Left kidney (tissue), 2 donors: ENCODE measurements around the gene ARCN1. TPM values are rescaled to one million over a fixed set of nuclear protein-coding genes. Genes with fewer than 3 reads are reported as not detected.

ENCODE experiments used
- DNase-seq: peaks from one replicate; pipeline ENCODE4 v3.0.0-alpha.2; 2013
- polyA plus RNA-seq: library from polyadenylated mRNA; unstranded; fragments of 120-200 nt; gene quantifications from one replicate; pipeline ENCODE4 v1.2.1, GENCODE V29; 2013; ENCODE audit not compliant: insufficient read length

Gene ARCN1
- polyA plus RNA-seq, 1 donor = 191 TPM

DNA sequence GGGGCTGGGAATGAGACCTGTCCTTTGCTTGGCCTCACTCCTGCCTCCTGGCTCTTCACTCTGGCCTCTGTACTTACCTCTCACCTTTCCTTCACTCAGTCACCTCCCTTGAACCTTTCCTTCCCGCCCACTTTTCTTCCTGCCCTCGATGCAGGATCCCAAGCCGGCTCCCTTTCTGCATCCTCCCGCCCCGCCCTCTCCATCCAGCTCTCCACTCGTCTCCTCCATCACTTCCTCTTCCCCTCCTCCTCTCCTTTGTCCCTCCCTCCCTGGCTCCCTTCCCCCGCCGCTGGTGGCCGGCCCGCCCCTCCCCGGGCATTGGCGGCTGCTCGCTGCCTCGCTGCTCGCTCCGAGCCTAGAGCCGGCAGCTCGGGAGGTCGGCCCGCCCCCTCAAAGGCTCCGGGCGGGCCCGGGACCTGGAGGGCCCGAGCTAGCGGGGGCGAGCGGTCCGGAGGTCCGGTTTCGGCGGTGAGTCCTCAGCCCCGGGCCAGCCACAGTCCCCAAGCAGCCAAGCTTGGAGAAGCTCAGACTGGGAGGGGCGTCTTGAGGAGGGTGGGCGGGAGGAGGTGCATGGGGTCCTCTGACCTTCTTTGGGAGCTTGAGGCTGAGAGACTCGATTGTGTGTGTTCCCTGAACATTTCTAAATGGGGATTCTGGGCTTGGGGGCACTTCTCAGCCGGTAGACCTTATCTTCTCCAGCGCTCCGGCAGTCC lies 49.0 kb downstream of the ARCN1 start:
- DNase-seq = peak; percentile 87

GRCh38 chr11:118621784-118622375 lies 49.7 kb downstream of the ARCN1 start:
- no peak for DNase-seq

- DNase-seq = no peak
These were observed 50.4 kb downstream of the ARCN1 start for GRCh38 chr11:118622376-118623268.

DNA sequence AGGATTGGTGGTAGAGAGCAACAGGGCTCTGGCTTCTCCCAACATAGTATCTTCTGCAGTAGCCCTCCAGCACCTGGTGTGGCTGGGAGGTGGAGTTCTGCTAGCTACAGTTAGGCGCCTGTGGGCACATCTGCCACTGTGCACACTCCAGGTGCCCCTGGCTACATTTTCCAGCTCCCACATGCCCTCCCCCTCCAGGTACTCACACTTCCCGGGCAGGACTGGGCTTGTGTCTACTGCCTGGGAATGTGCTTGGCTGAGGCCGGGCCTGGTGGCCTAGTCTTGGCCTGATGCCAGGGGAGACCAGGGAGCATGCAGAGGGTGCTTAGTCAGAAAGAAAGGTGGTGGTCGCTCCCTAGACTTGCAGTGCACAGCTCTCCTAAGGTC lies 51.1 kb downstream of the ARCN1 start:
- DNase-seq = no peak

- no peak for DNase-seq
These were observed 53.0 kb downstream of the ARCN1 start for GRCh38 chr11:118625036-118625690.

GRCh38 chr11:118625976-118626375 lies 53.8 kb downstream of the ARCN1 start:
- no peak for DNase-seq

GRCh38 chr11:118627566-118627965 lies 55.4 kb downstream of the ARCN1 start:
- no peak for DNase-seq

- no peak for DNase-seq
These were observed 55.8 kb downstream of the ARCN1 start for GRCh38 chr11:118628031-118628430.

GRCh38 chr11:118628432-118628831 lies 56.2 kb downstream of the ARCN1 start:
- no peak for DNase-seq

GRCh38 chr11:118628861-118629549 lies 56.8 kb downstream of the ARCN1 start:
- no peak for DNase-seq

GRCh38 chr11:118629761-118630661 lies 57.8 kb downstream of the ARCN1 start:
- no peak for DNase-seq

DNA sequence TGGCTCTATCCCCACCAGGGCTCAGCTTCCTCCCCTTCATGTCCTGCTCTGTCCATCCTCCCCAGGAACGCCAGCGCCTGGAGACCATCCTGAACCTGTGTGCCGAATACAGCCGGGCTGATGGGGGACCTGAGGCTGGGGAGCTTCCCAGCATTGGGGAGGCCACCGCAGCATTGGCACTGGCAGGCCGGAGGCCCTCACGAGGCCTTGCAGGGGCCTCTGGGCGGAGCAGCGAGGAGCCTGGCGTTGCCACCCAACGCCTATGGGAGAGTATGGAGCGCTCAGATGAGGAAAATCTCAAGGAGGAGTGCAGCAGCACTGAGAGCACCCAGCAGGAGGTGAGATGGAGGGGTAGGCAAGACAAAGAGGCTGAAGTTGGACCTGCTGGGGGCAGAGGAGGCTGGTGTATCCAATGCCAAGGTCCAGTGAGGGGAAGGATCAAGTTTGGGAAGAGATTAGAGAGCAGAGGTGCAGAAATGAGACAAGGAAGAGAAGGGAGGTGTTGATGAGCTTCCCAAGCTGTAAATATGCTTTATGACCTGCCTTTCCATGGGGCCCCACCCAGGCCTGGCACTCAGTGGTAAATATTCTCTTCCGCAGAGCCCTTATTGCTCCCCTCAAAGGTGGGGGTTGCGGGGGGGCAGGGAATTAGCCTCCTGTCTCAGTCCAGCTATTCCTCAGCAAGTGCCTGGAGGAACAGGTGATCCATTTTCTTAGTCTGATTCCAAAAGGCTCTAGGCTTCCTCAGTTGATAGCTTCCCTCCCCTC lies 59.1 kb downstream of the ARCN1 start:
- no peak for DNase-seq

DNA sequence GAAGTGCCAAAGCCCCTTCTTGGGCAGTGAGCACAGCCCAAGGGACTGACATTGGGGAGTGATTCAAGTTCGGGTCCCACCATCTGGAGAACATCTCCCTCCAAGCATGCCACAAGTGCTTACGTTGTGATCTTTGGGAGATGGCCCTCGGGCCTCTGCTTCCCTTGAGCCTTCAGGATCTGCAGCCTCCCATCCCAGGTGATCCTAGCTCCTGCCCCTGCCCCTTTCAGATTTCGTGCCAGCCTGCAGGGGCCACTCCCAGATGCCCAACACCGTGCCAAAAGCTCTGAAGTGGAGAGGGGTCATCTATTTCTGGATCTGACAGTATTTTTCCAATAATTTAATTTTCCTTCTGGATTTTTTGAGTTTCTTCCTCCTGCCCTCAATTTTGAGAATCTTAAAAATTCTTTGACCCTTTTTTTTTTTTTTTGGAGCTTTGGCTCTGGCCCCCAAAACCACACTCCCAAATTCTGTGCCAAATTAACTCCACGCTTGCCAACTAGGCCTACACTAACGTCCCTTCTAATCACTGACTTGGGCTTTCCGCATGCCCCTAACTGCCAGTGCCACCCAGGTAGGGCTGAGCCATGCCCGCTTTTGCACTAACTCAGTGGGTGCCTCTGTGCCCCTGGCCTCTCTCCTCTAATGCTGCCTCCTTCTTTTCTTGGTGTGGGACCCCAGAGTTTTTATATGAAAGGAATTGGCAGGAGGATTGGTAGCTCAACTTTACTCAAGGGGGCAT lies 60.5 kb downstream of the ARCN1 start:
- no peak for DNase-seq

GRCh38 chr11:118633319-118633690 lies 61.1 kb downstream of the ARCN1 start:
- no peak for DNase-seq

DNA sequence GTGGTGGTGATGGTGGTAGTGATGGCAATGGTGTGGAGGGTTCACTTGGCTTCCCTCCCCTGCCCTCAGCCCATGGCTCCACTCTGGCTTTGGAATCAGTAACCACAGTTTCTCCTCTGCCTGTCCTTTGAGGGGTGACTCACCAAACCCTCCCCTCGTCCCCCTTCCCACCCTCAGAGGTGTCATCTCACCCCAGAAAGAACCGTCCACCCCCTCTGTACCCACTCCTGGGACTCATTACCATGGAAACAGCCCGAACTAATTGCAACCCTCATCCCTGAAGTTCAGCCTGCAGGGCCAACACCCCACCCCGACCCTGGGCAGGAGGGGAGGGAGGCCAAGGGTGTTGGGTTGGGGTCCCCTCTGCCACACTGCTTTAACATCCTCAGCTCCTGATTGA lies 61.8 kb downstream of the ARCN1 start:
- no peak for DNase-seq

DNA sequence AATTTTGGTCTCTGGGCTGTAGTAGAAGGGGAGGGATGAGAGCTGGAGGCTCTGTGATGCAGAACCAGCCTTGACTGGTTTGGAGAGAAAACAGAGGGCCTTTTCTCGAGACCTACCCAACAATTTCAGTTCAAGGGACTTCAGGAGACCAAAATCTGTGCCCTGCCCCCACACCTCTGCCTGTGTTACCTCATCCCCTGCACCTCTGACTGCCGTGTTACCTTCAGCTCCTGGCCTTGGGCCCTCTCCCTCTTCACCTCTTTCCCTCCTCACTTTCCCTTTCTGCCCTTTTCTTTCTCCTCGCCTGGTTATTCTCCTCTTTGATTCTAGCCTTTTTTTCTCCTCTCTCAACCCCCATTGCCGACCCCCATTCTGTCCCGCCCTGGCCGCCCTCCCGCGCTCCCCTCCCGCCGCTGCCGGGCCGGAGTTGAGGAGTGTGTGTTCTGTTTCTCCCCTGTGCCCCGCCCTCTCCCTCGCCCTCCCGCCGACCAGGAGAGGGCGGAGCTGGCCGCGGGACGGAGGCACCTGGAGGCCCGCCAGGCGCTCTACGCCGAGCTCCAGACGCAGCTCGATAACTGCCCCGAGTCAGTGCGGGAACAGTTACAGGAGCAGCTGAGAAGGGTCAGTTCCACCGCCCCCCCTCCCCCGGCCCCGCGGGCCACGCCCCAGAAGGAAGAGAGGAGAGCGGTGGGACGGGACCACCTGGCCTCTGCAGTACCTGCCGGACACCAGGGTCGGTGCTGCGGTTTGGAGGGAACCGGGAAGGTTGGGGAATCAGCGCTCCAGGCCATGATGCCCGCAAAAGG lies 62.4 kb downstream of the ARCN1 start:
- DNase-seq = peak; percentile 78

DNA sequence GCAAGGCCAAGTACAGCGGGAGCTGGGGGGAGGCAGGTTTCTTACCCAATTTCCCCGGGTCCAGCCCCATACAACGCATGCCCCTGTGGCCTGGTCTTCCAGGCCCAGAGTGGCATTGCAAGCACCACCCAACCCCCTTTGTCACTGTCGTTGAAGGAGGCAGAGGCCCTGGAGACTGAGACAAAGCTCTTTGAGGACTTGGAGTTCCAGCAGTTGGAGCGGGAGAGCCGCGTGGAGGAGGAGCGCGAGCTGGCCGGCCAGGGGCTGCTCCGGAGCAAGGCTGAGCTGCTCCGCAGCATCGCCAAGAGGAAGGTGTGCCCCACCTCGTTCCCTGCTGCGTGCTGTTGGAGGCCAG lies 63.0 kb downstream of the ARCN1 start:
- no peak for DNase-seq

DNA sequence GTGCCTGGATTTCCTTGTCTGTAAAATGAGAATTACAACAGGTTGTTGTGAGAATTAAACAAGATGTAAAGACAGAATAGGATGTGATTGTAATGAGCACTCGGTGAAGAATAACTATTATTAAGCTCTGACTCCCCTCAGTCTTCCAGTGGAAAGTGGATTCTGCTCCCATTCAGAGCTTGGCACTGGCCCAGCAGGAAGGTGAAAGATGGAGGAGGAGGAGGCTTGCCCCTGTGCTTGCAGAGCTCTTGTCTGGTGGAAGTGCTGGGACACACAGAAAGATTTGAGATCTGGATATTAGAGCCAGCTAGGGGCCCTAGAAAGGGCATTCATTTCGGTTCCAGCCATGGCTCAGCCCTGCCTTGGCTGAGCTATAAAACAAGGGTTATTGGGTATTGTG lies 63.4 kb downstream of the ARCN1 start:
- no peak for DNase-seq
